GM12892 (cell line): ENCODE data around the gene WTIP.

Source experiments
- POLR2A ChIP-seq: IDR thresholded peaks from 2 replicates; pipeline ENCODE4 v1.6.1; 2011; ENCODE audit warnings: low read depth, low read length, control low read depth
- POLR2AphosphoS5 ChIP-seq: IDR thresholded peaks from 2 replicates; pipeline ENCODE4 v1.6.1; 2011; ENCODE audit warnings: low read depth, low read length, control low read depth
- TAF1 ChIP-seq: IDR thresholded peaks from 2 replicates; pipeline ENCODE4 v1.6.1; 2011; ENCODE audit warnings: low read depth, mild to moderate bottlenecking, control low read depth, low read length, borderline replicate concordance

DNA sequence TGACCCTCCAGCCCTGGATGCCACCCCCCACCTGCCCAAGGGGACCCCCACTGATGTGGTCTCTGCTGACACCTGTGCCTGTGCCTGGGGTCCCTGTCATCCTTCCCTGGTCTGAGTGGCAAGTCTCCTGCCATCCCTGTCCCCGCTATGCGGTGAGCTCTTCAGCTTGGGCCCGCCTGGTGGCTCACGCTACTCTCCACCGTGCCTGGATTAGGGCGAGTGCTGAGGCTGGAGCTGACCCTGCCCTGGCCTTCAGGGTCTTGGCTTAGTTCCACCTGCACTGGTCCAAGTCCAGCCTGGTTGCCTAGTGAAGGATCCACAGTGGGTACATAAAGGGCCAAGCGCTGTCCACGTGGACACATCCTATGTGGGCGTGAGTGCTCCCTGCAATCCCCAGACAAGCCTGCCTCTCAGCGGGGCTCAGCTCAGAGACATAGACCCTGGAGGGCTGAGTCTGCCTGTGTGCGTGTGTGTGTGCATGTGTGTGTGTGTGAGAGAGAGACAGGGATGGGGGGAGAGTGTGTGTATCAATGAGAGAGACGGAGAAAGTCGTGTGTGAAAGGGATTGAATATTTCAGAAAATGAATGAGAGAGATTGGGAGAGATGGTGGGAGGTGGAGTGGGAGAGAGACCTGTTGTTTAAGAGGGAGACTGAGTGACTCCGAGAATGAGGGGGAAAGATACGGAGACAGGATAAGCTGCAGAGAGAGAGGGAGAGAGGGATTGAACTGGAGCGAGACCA lies 22.1 kb downstream of the WTIP start:
- TF ChIP-seq POLR2A (no peak), POLR2AphosphoS5 (no peak), TAF1 (no peak)
